Ascending aorta (tissue), 2 donors: ENCODE results near the gene MEDAG. TPM values are rescaled to one million over a fixed set of nuclear protein-coding genes. Genes with fewer than 3 reads are reported as not detected.

Experiments used
- DNase-seq, 2 donors: peaks; one replicate each; pipeline ENCODE4 v3.0.0-alpha.2; 2019; ENCODE audit warnings: low spot score in 2 of 2
- H3K27ac ChIP-seq, 2 donors: fragments of 200-600 bp; sonication (generic); one replicate each; pipeline ENCODE4 v1.5.1; 2016 to 2017; ENCODE audit warnings: mild to moderate bottlenecking in 1 of 2
- H3K27me3 ChIP-seq: fragments of 200-600 bp; sonication (generic); one replicate; pipeline ENCODE4 v1.5.1; 2017
- H3K36me3 ChIP-seq, 2 donors: fragments of 200-600 bp; sonication (generic); one replicate each; pipeline ENCODE4 v1.5.1; 2016
- H3K4me1 ChIP-seq, 2 donors: fragments of 200-600 bp; sonication (generic); one replicate each; pipeline ENCODE4 v1.5.1; 2016 to 2017; ENCODE audit warnings: mild to moderate bottlenecking in 1 of 2
- H3K4me3 ChIP-seq, 2 donors: fragments of 200-600 bp; sonication (generic); one replicate each; pipeline ENCODE4 v1.5.1; 2016 to 2017; ENCODE audit warnings: mild to moderate bottlenecking in 1 of 2
- H3K9me3 ChIP-seq, 2 donors: fragments of 200-600 bp; sonication (generic); one replicate each; pipeline ENCODE4 v1.5.1; 2016
- intact Hi-C: fragments of 100-400 bp; cut with DNase I; formaldehyde crosslinking; loops from one replicate; pipeline ENCODE4 v1.15.1; 2023
- total RNA-seq: library from RNA; depleted of rRNA; stranded (reverse); fragments of >200 nt; gene quantifications from one replicate; pipeline ENCODE4 v1.1.0, GENCODE V29; 2016
- TF ChIP-seq, protein P1 (sequence below), 3 experiments: fragments of 200-600 bp in 2 of 3; fragments of 450-650 bp in 1 of 3; sonication (generic) in 2 of 3; IDR thresholded peaks; one replicate each; pipeline ENCODE4 v1.5.1; 2016 to 2019; ENCODE audit warnings: antibody characterized with exemption in 3 of 3, mild to moderate bottlenecking in 1 of 3, moderate library complexity in 1 of 3

The MEDAG gene
- total RNA-seq, 1 donor from 2014 or later = 98.8 TPM

DNA sequence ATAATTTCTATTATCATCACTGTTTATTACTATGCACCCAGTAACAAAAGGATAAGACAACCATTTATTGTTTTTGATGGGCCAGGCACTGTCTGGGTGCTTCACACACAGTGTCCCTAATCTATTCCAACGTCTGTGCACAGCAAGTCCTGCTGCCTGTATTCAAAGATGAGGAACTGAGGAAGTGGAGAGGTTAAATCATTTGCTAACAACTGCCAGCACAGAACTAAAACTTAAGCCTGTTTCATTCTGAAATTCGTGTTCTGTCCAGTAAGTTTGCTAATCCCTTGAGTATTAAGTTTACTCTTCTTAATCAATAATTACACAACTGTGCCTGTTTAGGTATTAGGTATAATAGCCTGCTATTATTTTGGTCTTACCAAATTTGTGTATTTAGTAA, 68.3 kb downstream of the MEDAG start:
- Histone ChIP-seq H3K4me1 (peaks cover 0 to 13% of the 10 kb centered on the region in 2 donors), H3K9me3 (no peaks in the 10 kb centered on the region), H3K27me3 (no peaks in the 10 kb centered on the region), H3K36me3 (no peaks in the 10 kb centered on the region), H3K4me3 (no peak overlapping the region), H3K27ac (no peak overlapping the region)
- TF ChIP-seq, protein P1, sequence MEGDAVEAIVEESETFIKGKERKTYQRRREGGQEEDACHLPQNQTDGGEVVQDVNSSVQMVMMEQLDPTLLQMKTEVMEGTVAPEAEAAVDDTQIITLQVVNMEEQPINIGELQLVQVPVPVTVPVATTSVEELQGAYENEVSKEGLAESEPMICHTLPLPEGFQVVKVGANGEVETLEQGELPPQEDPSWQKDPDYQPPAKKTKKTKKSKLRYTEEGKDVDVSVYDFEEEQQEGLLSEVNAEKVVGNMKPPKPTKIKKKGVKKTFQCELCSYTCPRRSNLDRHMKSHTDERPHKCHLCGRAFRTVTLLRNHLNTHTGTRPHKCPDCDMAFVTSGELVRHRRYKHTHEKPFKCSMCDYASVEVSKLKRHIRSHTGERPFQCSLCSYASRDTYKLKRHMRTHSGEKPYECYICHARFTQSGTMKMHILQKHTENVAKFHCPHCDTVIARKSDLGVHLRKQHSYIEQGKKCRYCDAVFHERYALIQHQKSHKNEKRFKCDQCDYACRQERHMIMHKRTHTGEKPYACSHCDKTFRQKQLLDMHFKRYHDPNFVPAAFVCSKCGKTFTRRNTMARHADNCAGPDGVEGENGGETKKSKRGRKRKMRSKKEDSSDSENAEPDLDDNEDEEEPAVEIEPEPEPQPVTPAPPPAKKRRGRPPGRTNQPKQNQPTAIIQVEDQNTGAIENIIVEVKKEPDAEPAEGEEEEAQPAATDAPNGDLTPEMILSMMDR (IDR thresholded peaks at IDR 0.05) = no peak
- intact Hi-C loops = loop anchor here (10.0 kb wide), 1 partner anchor 130 kb away; no protein-coding TSS in a partner anchor
- no peak for DNase-seq

Other genes starting within 250 kb of the MEDAG start
- gene ALOX5AP, start 170.7 kb upstream of the MEDAG start, total RNA-seq = 5.7 TPM
- not detected for gene TEX26, start 26.4 kb downstream of the MEDAG start, total RNA-seq